ENCODE results near the gene POLR1B. TPM values are rescaled to one million over a fixed set of nuclear protein-coding genes. Genes with fewer than 3 reads are reported as not detected.

POLR1B gene
- total RNA-seq, 2 donors from 2014 or later: 5.7 to 6.8 TPM

- peak overlapping the region in 1 of 2 donors; percentile 69 for H3K4me3 ChIP-seq
- peaks cover 9% of the 10 kb centered on the region for H3K36me3 ChIP-seq
- peak overlapping the region; percentile 94 to 96 for H3K27ac ChIP-seq
- no peaks in the 10 kb centered on the region for H3K9me3 ChIP-seq
- TF ChIP-seq CTCF (IDR thresholded peaks at IDR 0.05): no peak
- H3K4me1 ChIP-seq: peaks cover 0 to 26% of the 10 kb centered on the region in 2 donors
- H3K27me3 ChIP-seq: no peaks in the 10 kb centered on the region
- no peak for DNase-seq (ENCODE audit: low spot score)
These were observed 43.1 kb downstream of the POLR1B start for GRCh38 chr2:112585400-112585799.

GRCh38 chr2:112585873-112586464 lies 43.7 kb downstream of the POLR1B start:
- DNase-seq (ENCODE audit: low spot score): no peak

GRCh38 chr2:112588611-112589045 lies 46.4 kb downstream of the POLR1B start:
- Histone ChIP-seq H3K4me3 (no peak overlapping the region), H3K27me3 (no peaks in the 10 kb centered on the region), H3K9me3 (no peaks in the 10 kb centered on the region), H3K36me3 (peaks cover 9% of the 10 kb centered on the region), H3K27ac (no peak overlapping the region), H3K4me1 (peaks cover 0 to 20% of the 10 kb centered on the region in 2 donors)
- no peak for DNase-seq (ENCODE audit: low spot score)
- no peak for TF ChIP-seq CTCF (IDR thresholded peaks at IDR 0.05)

More at GRCh38 chr2:112585873-112586464, 43.7 kb downstream of the POLR1B start:
- no peak for TF ChIP-seq CTCF (IDR thresholded peaks at IDR 0.05)
- Histone ChIP-seq H3K27me3 (no peaks in the 10 kb centered on the region), H3K4me1 (peaks cover 0 to 26% of the 10 kb centered on the region in 2 donors), H3K36me3 (peaks cover 9% of the 10 kb centered on the region), H3K27ac (no peak overlapping the region), H3K4me3 (no peak overlapping the region), H3K9me3 (no peaks in the 10 kb centered on the region)

GRCh38 chr2:112591413-112591812 lies 49.1 kb downstream of the POLR1B start:
- no peak for TF ChIP-seq CTCF (IDR thresholded peaks at IDR 0.05)
- DNase-seq (ENCODE audit: low spot score): no peak
- Histone ChIP-seq H3K36me3 (peaks cover 8% of the 10 kb centered on the region), H3K4me3 (no peak overlapping the region), H3K4me1 (peaks cover 0 to 7% of the 10 kb centered on the region in 2 donors), H3K27ac (no peak overlapping the region), H3K27me3 (no peaks in the 10 kb centered on the region), H3K9me3 (no peaks in the 10 kb centered on the region)

GRCh38 chr2:112593736-112594135 lies 51.5 kb downstream of the POLR1B start:
- H3K27ac ChIP-seq: no peak overlapping the region
- H3K36me3 ChIP-seq: peaks cover 3% of the 10 kb centered on the region
- no peak for TF ChIP-seq CTCF (IDR thresholded peaks at IDR 0.05)
- H3K27me3 ChIP-seq: no peaks in the 10 kb centered on the region
- no peaks in the 10 kb centered on the region for H3K9me3 ChIP-seq
- DNase-seq (ENCODE audit: low spot score): no peak
- H3K4me3 ChIP-seq: no peak overlapping the region
- H3K4me1 ChIP-seq: peaks cover 0 to 2% of the 10 kb centered on the region in 2 donors
